Effector memory CD4-positive, alpha-beta T cell (primary cell): Measurements from ENCODE around the gene LRWD1.
A peak's percentile ranks its signal among the peaks of the same experiment; 100 is the strongest.
"Not testable (repeated sequence)": the region's sequence is repeated elsewhere in the genome, so short reads cannot be mapped to it uniquely, and the experiment has no call there.

Experiments
- DNase-seq, 3 donors: peaks; one replicate each; pipeline ENCODE4 v3.0.0-alpha.2; 2020
- H3K27ac ChIP-seq: 2 replicates; pipeline ENCODE4 v1.7.0; 2013; ENCODE audit warnings: mild to moderate bottlenecking, low read length, moderate library complexity; ENCODE audit not compliant: insufficient read depth, poor library complexity, severe bottlenecking
- H3K27me3 ChIP-seq: replicated peaks from 2 replicates; pipeline ENCODE4 v1.7.0; 2013; ENCODE audit warnings: mild to moderate bottlenecking, low read length; ENCODE audit not compliant: insufficient read depth, control insufficient read depth, poor library complexity, severe bottlenecking
- H3K36me3 ChIP-seq: 2 replicates; pipeline ENCODE4 v1.7.0; 2013; ENCODE audit warnings: mild to moderate bottlenecking, low read length, moderate library complexity; ENCODE audit not compliant: control insufficient read depth, insufficient read depth
- H3K4me1 ChIP-seq: 2 replicates; pipeline ENCODE4 v1.7.0; 2013; ENCODE audit warnings: low read length, mild to moderate bottlenecking; ENCODE audit not compliant: control insufficient read depth, insufficient read depth, poor library complexity, severe bottlenecking
- H3K4me3 ChIP-seq: 2 replicates; pipeline ENCODE4 v1.7.0; 2013; ENCODE audit warnings: low read length, low read depth, mild to moderate bottlenecking; ENCODE audit not compliant: insufficient read depth, poor library complexity, severe bottlenecking
- H3K9me3 ChIP-seq: 2 replicates; pipeline ENCODE4 v1.7.0; 2013; ENCODE audit warnings: mild to moderate bottlenecking, low read length, moderate library complexity; ENCODE audit not compliant: control insufficient read depth

The LRWD1 gene

GRCh38 chr7:102474736-102475435 lies 10.1 kb downstream of the LRWD1 start:
- not testable (repeated sequence) for H3K4me3 ChIP-seq, H3K27ac ChIP-seq, DNase-seq, H3K9me3 ChIP-seq, H3K27me3 ChIP-seq, H3K4me1 ChIP-seq
- peaks cover 17% of the 10 kb centered on the region for H3K36me3 ChIP-seq

GRCh38 chr7:102478314-102479208 lies 13.8 kb downstream of the LRWD1 start, which contains the start of gene POLR2J:
POLR2J (minus strand) TSS chr7:102478922; CDS start chr7:102478860, 62 bp downstream.
- peak within 1 kb of the TSS; percentile 40 for H3K4me3 ChIP-seq
- DNase-seq, result peak; percentile 76 to 91 (median 87)
- H3K4me1 ChIP-seq, result not testable (repeated sequence)

GRCh38 chr7:102479209-102479584 lies 14.4 kb downstream of the LRWD1 start:
- not testable (repeated sequence) for DNase-seq, H3K27me3 ChIP-seq

More at GRCh38 chr7:102478314-102479208, 13.8 kb downstream of the LRWD1 start, which contains the start of gene POLR2J:
- not testable (repeated sequence) for H3K9me3 ChIP-seq, H3K36me3 ChIP-seq, H3K27ac ChIP-seq, H3K27me3 ChIP-seq

GRCh38 chr7:102479982-102480637 lies 15.3 kb downstream of the LRWD1 start:
- not testable (repeated sequence) for H3K4me3 ChIP-seq, H3K36me3 ChIP-seq, H3K9me3 ChIP-seq, H3K4me1 ChIP-seq, H3K27me3 ChIP-seq, H3K27ac ChIP-seq, DNase-seq

More at GRCh38 chr7:102479209-102479584, 14.4 kb downstream of the LRWD1 start:
- H3K4me1 ChIP-seq, H3K4me3 ChIP-seq, H3K9me3 ChIP-seq, H3K27ac ChIP-seq, H3K36me3 ChIP-seq: not testable (repeated sequence)

- H3K27ac ChIP-seq, H3K36me3 ChIP-seq, H3K4me3 ChIP-seq, H3K27me3 ChIP-seq, DNase-seq, H3K4me1 ChIP-seq, H3K9me3 ChIP-seq: not testable (repeated sequence)
Observed at GRCh38 chr7:102481962-102482361, 17.2 kb downstream of the LRWD1 start.

GRCh38 chr7:102484317-102484716 lies 19.5 kb downstream of the LRWD1 start:
- not testable (repeated sequence) for DNase-seq, H3K36me3 ChIP-seq, H3K4me3 ChIP-seq, H3K9me3 ChIP-seq, H3K4me1 ChIP-seq, H3K27ac ChIP-seq, H3K27me3 ChIP-seq

GRCh38 chr7:102490529-102491075 lies 25.8 kb downstream of the LRWD1 start:
- not testable (repeated sequence) for H3K27me3 ChIP-seq, H3K27ac ChIP-seq, H3K9me3 ChIP-seq, H3K36me3 ChIP-seq, H3K4me3 ChIP-seq, H3K4me1 ChIP-seq
- peak; percentile 44 to 49 (median 48) for DNase-seq

GRCh38 chr7:102493220-102493935 lies 28.6 kb downstream of the LRWD1 start:
- not testable (repeated sequence) for H3K4me1 ChIP-seq, H3K36me3 ChIP-seq, H3K9me3 ChIP-seq, H3K27me3 ChIP-seq, H3K4me3 ChIP-seq, H3K27ac ChIP-seq, DNase-seq

GRCh38 chr7:102494026-102494425 lies 29.2 kb downstream of the LRWD1 start:
- not testable (repeated sequence) for H3K27me3 ChIP-seq, H3K9me3 ChIP-seq, H3K36me3 ChIP-seq, H3K4me3 ChIP-seq, H3K4me1 ChIP-seq, DNase-seq, H3K27ac ChIP-seq
